GM10248 (cell line): ENCODE results near the gene OSTN.

Source experiments
- CTCF ChIA-PET: fragments of 300-600 bp; sonication (Branson Sonifier 250); formaldehyde crosslinking; extraction: SDS; loops from one replicate; lab custom pipeline; 2021; ENCODE audit warnings: antibody characterized with exemption; lab: Yijun Ruan, JAX
- POLR2A ChIA-PET: fragments of 350-650 bp; sonication (Branson Sonifier 250); formaldehyde crosslinking; extraction: SDS; loops from one replicate; lab custom pipeline; 2020; ENCODE audit warnings: antibody characterized with exemption; lab: Yijun Ruan, JAX
- DNase-seq: peaks from one replicate; pipeline ENCODE4 v3.0.0; 2012; ENCODE audit errors: extremely low spot score
- CTCF ChIP-seq: IDR thresholded peaks from 2 replicates; pipeline ENCODE4 v1.5.1; 2012; ENCODE audit warnings: mild to moderate bottlenecking, low read depth; ENCODE audit errors: extremely low read depth, missing control alignments, control extremely low read depth

OSTN gene

GRCh38 chr3:191221638-191222037 is 22.6 kb downstream of the OSTN start:
- no peak for TF ChIP-seq CTCF
- POLR2A ChIA-PET = no interaction called here
- DNase-seq = no peak
- CTCF ChIA-PET = no interaction called here

- ChIA-PET CTCF (no interaction called here), POLR2A (no interaction called here)
- TF ChIP-seq CTCF = no peak
- DNase-seq = no peak
Observed at GRCh38 chr3:191227541-191227940, 28.5 kb downstream of the OSTN start.

- no peak for TF ChIP-seq CTCF
- CTCF ChIA-PET = interaction anchor here (1.0 to 1.4 kb wide), 2 partner anchors 10 to 51 kb away, joined by 3 read pairs; no protein-coding TSS in a partner anchor
Observed at GRCh38 chr3:191234216-191234615, 35.2 kb downstream of the OSTN start.

GRCh38 chr3:191235331-191236314 is 36.6 kb downstream of the OSTN start:
- POLR2A ChIA-PET = interaction anchor here (0.6 kb wide), 1 partner anchor 59 kb away, joined by 3 read pairs; no protein-coding TSS in a partner anchor
- CTCF ChIA-PET = interaction anchor here (1.0 to 1.4 kb wide), 5 partner anchors 9 to 106 kb away, joined by 3 to 4 read pairs (median 3); no protein-coding TSS in a partner anchor

More at GRCh38 chr3:191234216-191234615, 35.2 kb downstream of the OSTN start:
- DNase-seq = no peak
- POLR2A ChIA-PET = no interaction called here

GRCh38 chr3:191236646-191237045 is 37.6 kb downstream of the OSTN start:
- no peak for DNase-seq
- POLR2A ChIA-PET = no interaction called here
- CTCF ChIA-PET = no interaction called here
- TF ChIP-seq CTCF = no peak

More at GRCh38 chr3:191235331-191236314, 36.6 kb downstream of the OSTN start:
- DNase-seq = peak; percentile 75
- TF ChIP-seq CTCF = peak; percentile 13

GRCh38 chr3:191237047-191237882 is 38.2 kb downstream of the OSTN start:
- DNase-seq = no peak
- ChIA-PET POLR2A (no interaction called here), CTCF (no interaction called here)
- TF ChIP-seq CTCF = no peak
